GM23338 (cell line): Measurements from ENCODE around the gene SLC3A2. TPM values are rescaled to one million over a fixed set of nuclear protein-coding genes. Genes with fewer than 3 reads are reported as not detected.

ENCODE experiments used
- ATAC-seq: fragments of 200-7000 bp; cut with Tn5 transposase; 3 replicates; pipeline ENCODE4 v1.9.1; 2020
- DNase-seq: peaks from one replicate; pipeline ENCODE4 v3.0.0-alpha.2; 2015; ENCODE audit warnings: low spot score
- H2AFZ ChIP-seq: fragments of 200-600 bp; sonication (generic); 2 replicates; pipeline ENCODE4 v1.8.0; 2016; ENCODE audit warnings: antibody characterized with exemption, mild to moderate bottlenecking, moderate library complexity
- H3F3A ChIP-seq: fragments of 200-600 bp; sonication (generic); replicated peaks from 2 replicates; pipeline ENCODE4 v1.8.0; 2017; ENCODE audit warnings: antibody characterized with exemption, mixed run types, low read depth
- H3K27ac ChIP-seq: fragments of 200-600 bp; sonication (generic); 2 replicates; pipeline ENCODE4 v1.6.1; 2016; ENCODE audit warnings: low read depth
- H3K27me3 ChIP-seq: fragments of 200-600 bp; sonication (generic); 2 replicates; pipeline ENCODE4 v1.8.0; 2016; ENCODE audit warnings: mild to moderate bottlenecking, mixed run types, moderate library complexity; ENCODE audit not compliant: insufficient read depth
- H3K36me3 ChIP-seq: fragments of 200-600 bp; sonication (generic); 2 replicates; pipeline ENCODE4 v1.8.0; 2016; ENCODE audit warnings: mild to moderate bottlenecking; ENCODE audit not compliant: insufficient read depth
- H3K4me1 ChIP-seq: fragments of 200-600 bp; sonication (generic); 2 replicates; pipeline ENCODE4 v1.8.0; 2016; ENCODE audit warnings: mild to moderate bottlenecking, moderate library complexity; ENCODE audit not compliant: insufficient read depth
- H3K4me2 ChIP-seq: fragments of 200-600 bp; sonication (generic); 2 replicates; pipeline ENCODE4 v1.7.1; 2017; ENCODE audit warnings: mixed run types
- H3K4me3 ChIP-seq: fragments of 200-600 bp; sonication (generic); 2 replicates; pipeline ENCODE4 v1.6.1; 2016; ENCODE audit warnings: mixed run types
- H3K79me2 ChIP-seq: fragments of 200-600 bp; sonication (generic); replicated peaks from 2 replicates; pipeline ENCODE4 v1.8.0; 2017; ENCODE audit warnings: mild to moderate bottlenecking; ENCODE audit not compliant: insufficient read depth
- H3K9me2 ChIP-seq: fragments of 200-600 bp; sonication (generic); 2 replicates; pipeline ENCODE4 v1.8.0; 2017; ENCODE audit not compliant: insufficient read depth
- H4K20me1 ChIP-seq: fragments of 200-600 bp; sonication (generic); replicated peaks from 2 replicates; pipeline ENCODE4 v1.8.0; 2017; ENCODE audit warnings: mild to moderate bottlenecking; ENCODE audit not compliant: insufficient read depth
- H3K27ac Mint-ChIP-seq: 2 replicates; pipeline ENCODE4 v1.8.0; 2020; ENCODE audit warnings: inconsistent platforms, mild to moderate bottlenecking, moderate library complexity, mixed read lengths
- H3K27me3 Mint-ChIP-seq: 3 replicates; pipeline ENCODE4 v1.8.0; 2022; ENCODE audit warnings: low read depth, mild to moderate bottlenecking, moderate library complexity, mixed read lengths, inconsistent platforms; ENCODE audit not compliant: insufficient read depth, poor library complexity
- H3K36me3 Mint-ChIP-seq: 3 replicates; pipeline ENCODE4 v1.8.0; 2021; ENCODE audit warnings: low read depth, mild to moderate bottlenecking, inconsistent platforms, moderate library complexity, mixed read lengths
- H3K4me1 Mint-ChIP-seq: 3 replicates; pipeline ENCODE4 v1.8.0; 2020; ENCODE audit warnings: mild to moderate bottlenecking, inconsistent platforms, mixed read lengths
- H3K4me3 Mint-ChIP-seq: 3 replicates; pipeline ENCODE4 v1.8.0; 2021; ENCODE audit warnings: moderate library complexity, mild to moderate bottlenecking, inconsistent platforms, mixed read lengths
- H3K9me3 Mint-ChIP-seq: 3 replicates; pipeline ENCODE4 v1.8.0; 2020; ENCODE audit warnings: moderate library complexity, mild to moderate bottlenecking, inconsistent platforms, mixed read lengths
- CREB1 ChIP-seq: fragments of 250-450 bp; sonication (Bioruptor Pico); IDR thresholded peaks from 2 replicates; pipeline ENCODE4 v1.5.0; 2020; ENCODE audit warnings: low read depth, mild to moderate bottlenecking, moderate library complexity
- CTCF ChIP-seq, 2 experiments: fragments of 200-600 bp in 1 of 2; sonication (generic) in 1 of 2; conservative IDR thresholded peaks; 2 replicates each; pipeline versions ENCODE4 v1.5.1 to v1.6.1; 2016 to 2017; ENCODE audit warnings: antibody characterized with exemption in 2 of 2, low read depth in 2 of 2, mild to moderate bottlenecking in 2 of 2, moderate library complexity in 1 of 2
- ETS1 ChIP-seq: IDR thresholded peaks from 2 replicates; pipeline ENCODE4 v1.6.1; 2016; ENCODE audit warnings: antibody characterized with exemption
- EZH2 ChIP-seq: fragments of 200-600 bp; sonication (generic); IDR thresholded peaks from one replicate; pipeline ENCODE4 v1.8.0; 2017; ENCODE audit warnings: antibody characterized with exemption, mild to moderate bottlenecking, low read depth; ENCODE audit not compliant: unreplicated experiment
- EZH2phosphoT487 ChIP-seq: fragments of 200-600 bp; sonication (generic); IDR thresholded peaks from one replicate; pipeline ENCODE4 v1.8.1; 2018; ENCODE audit warnings: antibody characterized with exemption; ENCODE audit not compliant: unreplicated experiment
- STAT1 ChIP-seq: IDR thresholded peaks from one replicate; pipeline ENCODE4 v1.6.1; 2016; ENCODE audit warnings: antibody characterized with exemption; ENCODE audit not compliant: unreplicated experiment
- ZNF462 ChIP-seq: fragments of 250-450 bp; sonication (Bioruptor Pico); IDR thresholded peaks from 2 replicates; pipeline ENCODE4 v1.5.0; 2020; ENCODE audit warnings: mild to moderate bottlenecking, moderate library complexity
- polyA plus RNA-seq: library from polyadenylated mRNA; unstranded; fragments of >200 nt; fragmentation: Nextera tagmentation; extraction: Ambion mirVana; gene quantifications from 2 replicates; pipeline ENCODE4 v1.2.1, GENCODE V29; 2016
- total RNA-seq: library from RNA; depleted of rRNA; stranded (reverse); fragments of >200 nt; shearing (Covaris generic); gene quantifications from 2 replicates; pipeline ENCODE4 v1.2.3, GENCODE V29; 2014

The SLC3A2 gene
- total and polyA plus RNA-seq, 2 experiments from 2014 or later = 240 to 425 TPM

GRCh38 chr11:62925308-62925707 is 44.6 kb downstream of the SLC3A2 start:
- H3K27ac ChIP-seq = no peak overlapping the region
- H3K4me2 ChIP-seq = peak overlapping the region; percentile 98
- Mint-ChIP-seq H3K4me3 (peak overlapping the region; percentile 77), H3K36me3 (no peaks in the 10 kb centered on the region), H3K9me3 (no peaks in the 10 kb centered on the region), H3K4me1 (peaks cover 43% of the 10 kb centered on the region), H3K27ac (no peak overlapping the region), H3K27me3 (peaks cover 78% of the 10 kb centered on the region)
- H3K9me2 ChIP-seq = no peaks in the 10 kb centered on the region
- peak overlapping the region; percentile 90 for H3K4me3 ChIP-seq
- TF ChIP-seq EZH2phosphoT487 = no peak
- no peak for TF ChIP-seq ZNF462 (CRISPR knock-in tag)
- TF ChIP-seq CREB1 (CRISPR knock-in tag) = no peak
- peaks cover 24% of the 10 kb centered on the region for H3F3A ChIP-seq
- peaks cover 31% of the 10 kb centered on the region for H3K4me1 ChIP-seq
- H3K27me3 ChIP-seq = peaks cover 99% of the 10 kb centered on the region
- DNase-seq = peak; percentile 90
- no peaks in the 10 kb centered on the region for H3K79me2 ChIP-seq
- H3K36me3 ChIP-seq = no peaks in the 10 kb centered on the region
- H4K20me1 ChIP-seq = no peaks in the 10 kb centered on the region
- ATAC-seq = peak; percentile 42
- peak overlapping the region; percentile 98 for H2AFZ ChIP-seq

- no peaks in the 10 kb centered on the region for H3K36me3 ChIP-seq
- H3K27me3 Mint-ChIP-seq = peaks cover 81% of the 10 kb centered on the region
- no peaks in the 10 kb centered on the region for H3K9me3 Mint-ChIP-seq
- H3K4me3 ChIP-seq = peak overlapping the region; percentile 90
- DNase-seq (peak; percentile 78), ATAC-seq (peak; percentile 12)
- no peaks in the 10 kb centered on the region for H3K9me2 ChIP-seq
- H3K27ac ChIP-seq = no peak overlapping the region
- peaks cover 31% of the 10 kb centered on the region for H3K4me1 ChIP-seq
- peak overlapping the region; percentile 98 for H3K4me2 ChIP-seq
- H3K27me3 ChIP-seq = peaks cover 92% of the 10 kb centered on the region
- peak overlapping the region; percentile 77 for H3K4me3 Mint-ChIP-seq
- no peak overlapping the region for H3K27ac Mint-ChIP-seq
- peaks cover 46% of the 10 kb centered on the region for H3K4me1 Mint-ChIP-seq
- no peak for TF ChIP-seq ETS1
- no peak for TF ChIP-seq CTCF (conservative IDR thresholded peaks at IDR 0.05; ENCODE audit: low read depth in 2 of 2)
- peak; percentile 85 for TF ChIP-seq EZH2
- TF ChIP-seq STAT1 = no peak
- no peak for TF ChIP-seq CREB1 (CRISPR knock-in tag)
- peak; percentile 68 for TF ChIP-seq EZH2phosphoT487
- no peaks in the 10 kb centered on the region for H3K36me3 Mint-ChIP-seq
- peak overlapping the region; percentile 98 for H2AFZ ChIP-seq
- peaks cover 24% of the 10 kb centered on the region for H3F3A ChIP-seq
- no peaks in the 10 kb centered on the region for H3K79me2 ChIP-seq
- no peaks in the 10 kb centered on the region for H4K20me1 ChIP-seq
Observed at GRCh38 chr11:62925745-62926679, 45.3 kb downstream of the SLC3A2 start.
